K562 (cell line): Measurements from ENCODE around the gene ZMIZ1. TPM values are rescaled to one million over a fixed set of nuclear protein-coding genes. Genes with fewer than 3 reads are reported as not detected.

Experiments
- BRF2 ChIP-seq: IDR thresholded peaks from 3 replicates; pipeline ENCODE4 v1.6.1; 2011; ENCODE audit warnings: borderline replicate concordance, mild to moderate bottlenecking; ENCODE audit not compliant: insufficient read length, insufficient read depth
- CTCF ChIP-seq, 3 experiments: IDR thresholded peaks in 2 of 3; conservative IDR thresholded peaks in 1 of 3; 2 replicates each; pipeline ENCODE4 v1.5.1; 2011 to 2012; ENCODE audit warnings: low read length in 3 of 3, mild to moderate bottlenecking in 3 of 3, control low read depth in 2 of 3, improper control_type of control experiment in 1 of 3, inconsistent platforms in 1 of 3, low read depth in 1 of 3, mixed read lengths in 1 of 3, moderate library complexity in 1 of 3; ENCODE audit not compliant: insufficient read depth in 2 of 3
- E2F6 ChIP-seq, 2 experiments: IDR thresholded peaks; 2 replicates each; pipeline ENCODE4 v1.6.1; 2011; ENCODE audit warnings: borderline replicate concordance in 1 of 2, control low read depth in 1 of 2, low read depth in 1 of 2, low read length in 1 of 2, mild to moderate bottlenecking in 1 of 2, mixed read lengths in 1 of 2, moderate library complexity in 1 of 2; ENCODE audit not compliant: insufficient read depth in 1 of 2, insufficient read length in 1 of 2, poor library complexity in 1 of 2, severe bottlenecking in 1 of 2; ENCODE audit errors: extremely low read depth in 1 of 2
- FOXO4 ChIP-seq: fragments of 450-650 bp; formaldehyde crosslinking; IDR thresholded peaks from 2 replicates; pipeline ENCODE4 v1.4.0; 2020; ENCODE audit warnings: mild to moderate bottlenecking, moderate library complexity
- GATAD2A ChIP-seq: fragments of 450-650 bp; IDR thresholded peaks from 2 replicates; pipeline ENCODE4 v1.6.1; 2017
- HEY1 ChIP-seq: fragments of 250-450 bp; sonication (Bioruptor Pico); IDR thresholded peaks from 2 replicates; pipeline ENCODE4 v1.5.0; 2020; ENCODE audit warnings: mild to moderate bottlenecking, moderate library complexity, borderline replicate concordance
- HIVEP1 ChIP-seq: fragments of 250-450 bp; sonication (Bioruptor Pico); IDR thresholded peaks from 2 replicates; pipeline ENCODE4 v1.4.0; 2020; ENCODE audit warnings: mild to moderate bottlenecking
- NFE2 ChIP-seq: IDR thresholded peaks from 2 replicates; pipeline ENCODE4 v1.6.1; 2014; ENCODE audit warnings: antibody characterized with exemption, low read depth
- PCBP2 ChIP-seq: fragments of 200-400 bp; formaldehyde crosslinking; IDR thresholded peaks from 2 replicates; pipeline ENCODE4 v1.6.1; 2018; ENCODE audit warnings: low read length, low read depth, mild to moderate bottlenecking, moderate library complexity; ENCODE audit not compliant: poor library complexity, severe bottlenecking
- RBM17 ChIP-seq: fragments of 200-400 bp; formaldehyde crosslinking; IDR thresholded peaks from 2 replicates; pipeline ENCODE4 v1.6.1; 2017; ENCODE audit warnings: low read depth, mild to moderate bottlenecking, low read length, borderline replicate concordance
- RFX7 ChIP-seq: fragments of 250-450 bp; sonication (Bioruptor Pico); IDR thresholded peaks from 2 replicates; pipeline ENCODE4 v1.5.1; 2021; ENCODE audit warnings: mild to moderate bottlenecking
- SIN3B ChIP-seq: fragments of 450-650 bp; IDR thresholded peaks from 2 replicates; pipeline ENCODE4 v1.6.1; 2017; ENCODE audit warnings: low read depth, mild to moderate bottlenecking, moderate library complexity
- SOX6 ChIP-seq: fragments of 450-650 bp; IDR thresholded peaks from 2 replicates; pipeline ENCODE4 v1.6.1; 2014; ENCODE audit warnings: mild to moderate bottlenecking
- SP1 ChIP-seq: sonication (generic); formaldehyde crosslinking; IDR thresholded peaks from 2 replicates; pipeline ENCODE4 v1.8.1; 2022; ENCODE audit warnings: mild to moderate bottlenecking, missing genetic modification reagents
- SREBF2 ChIP-seq: sonication (generic); formaldehyde crosslinking; IDR thresholded peaks from 2 replicates; pipeline ENCODE4 v1.4.0; 2020; ENCODE audit warnings: mild to moderate bottlenecking, missing genetic modification reagents
- STAT5A ChIP-seq: IDR thresholded peaks from 2 replicates; pipeline ENCODE4 v1.6.1; 2012; ENCODE audit warnings: low read length, inconsistent platforms, borderline replicate concordance
- THAP7 ChIP-seq: fragments of 250-450 bp; sonication (Bioruptor Pico); IDR thresholded peaks from 2 replicates; pipeline ENCODE4 v1.5.0; 2021
- XRCC3 ChIP-seq: fragments of 450-650 bp; IDR thresholded peaks from 2 replicates; pipeline ENCODE4 v1.6.1; 2017; ENCODE audit warnings: mild to moderate bottlenecking, moderate library complexity
- ZNF140 ChIP-seq: fragments of 250-450 bp; sonication (Bioruptor Pico); IDR thresholded peaks from 2 replicates; pipeline ENCODE4 v1.8.0; 2021; ENCODE audit warnings: moderate library complexity, mild to moderate bottlenecking, inconsistent platforms
- polyA plus RNA-seq, 8 experiments: library from polyadenylated mRNA; depleted of rRNA in 4 of 8; stranded (reverse) in 5 of 8; unstranded in 3 of 8; fragments of >200 nt; fragmentation: Nextera tagmentation in 2 of 8; fragmentation: Illumina TruSeq in 1 of 8; extraction: Ambion mirVana in 2 of 8; extraction: Trizol in 1 of 8; gene quantifications; 2 replicates each; pipeline versions ENCODE4 v1.2.1 to v1.2.3, GENCODE V29; 2011 to 2014; ENCODE audit warnings: inconsistent platforms in 1 of 8, missing spikeins in 1 of 8
- total RNA-seq, 7 experiments: library from RNA; depleted of rRNA in 6 of 7; stranded (reverse); fragments of >200 nt in 6 of 7; fragmentation: Illumina TruSeq in 2 of 7; extraction: Trizol in 2 of 7; gene quantifications; 2 replicates each; pipeline versions ENCODE4 v1.2.1 to v1.2.3, GENCODE V29; 2011 to 2021; ENCODE audit warnings: low replicate concordance in 1 of 7
- TF ChIP-seq, protein P1 (sequence below): fragments of 250-450 bp; sonication (Bioruptor Pico); IDR thresholded peaks from 2 replicates; pipeline ENCODE4 v1.8.0; 2021; ENCODE audit warnings: borderline replicate concordance, mild to moderate bottlenecking, moderate library complexity; ENCODE audit not compliant: poor library complexity, severe bottlenecking

The ZMIZ1 gene
- total and polyA plus RNA-seq, 9 of the 15 experiments (the other 6 are each of a cell fraction or from before 2014, with no cell fraction given), result 1.0 to 37.3 (median 4.3) TPM

- TF ChIP-seq RBM17, result no peak
- no peak for TF ChIP-seq SREBF2 (CRISPR knock-in tag)
- TF ChIP-seq SOX6, result no peak
- TF ChIP-seq PCBP2, result no peak
- TF ChIP-seq BRF2, result no peak
- no peak; the same call in 1 of the 2 replicates for TF ChIP-seq SIN3B
- no peak for TF ChIP-seq E2F6 (IDR thresholded peaks at IDR 0.05; ENCODE audit: borderline replicate concordance in 1 of 2, extremely low read depth in 1 of 2, insufficient read depth in 1 of 2, insufficient read length in 1 of 2, low read depth in 1 of 2, low read length in 1 of 2, poor library complexity in 1 of 2, severe bottlenecking in 1 of 2)
- no peak for TF ChIP-seq XRCC3
- TF ChIP-seq NFE2, result no peak
- no peak for TF ChIP-seq SP1 (CRISPR knock-in tag)
- TF ChIP-seq HIVEP1 (CRISPR knock-in tag), result no peak; the same call in 1 of the 2 replicates
- TF ChIP-seq STAT5A, result no peak
- TF ChIP-seq ZNF140, result no peak
- no peak; the same call in 1 of the 2 replicates for TF ChIP-seq RFX7 (CRISPR knock-in tag)
- no peak for TF ChIP-seq CTCF (IDR thresholded peaks at IDR 0.05 in 2 of 3, conservative IDR thresholded peaks at IDR 0.05 in 1 of 3; ENCODE audit: insufficient read depth in 2 of 3, low read depth in 1 of 3, low read length in 3 of 3)
- TF ChIP-seq, protein P1, sequence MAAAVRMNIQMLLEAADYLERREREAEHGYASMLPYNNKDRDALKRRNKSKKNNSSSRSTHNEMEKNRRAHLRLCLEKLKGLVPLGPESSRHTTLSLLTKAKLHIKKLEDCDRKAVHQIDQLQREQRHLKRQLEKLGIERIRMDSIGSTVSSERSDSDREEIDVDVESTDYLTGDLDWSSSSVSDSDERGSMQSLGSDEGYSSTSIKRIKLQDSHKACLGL (CRISPR knock-in tag), result no peak
- TF ChIP-seq GATAD2A, result peak; percentile 10; the same call in 1 of the 2 replicates
- no peak for TF ChIP-seq HEY1 (CRISPR knock-in tag)
- TF ChIP-seq FOXO4 (CRISPR knock-in tag), result no peak; the same call in 1 of the 2 replicates
- no peak for TF ChIP-seq THAP7 (CRISPR knock-in tag)
Observed at GRCh38 chr10:79149662-79150443, 81.1 kb downstream of the ZMIZ1 start (continued).
